ENCODE results near the gene TASOR2. TPM values are rescaled to one million over a fixed set of nuclear protein-coding genes. Genes with fewer than 3 reads are reported as not detected.

Gene TASOR2
- total and polyA plus RNA-seq, 9 of the 15 experiments (the other 6 are each of a cell fraction or from before 2014, with no cell fraction given) = 12.7 to 75.3 (median 52.3) TPM

- TF ChIP-seq THAP12 (CRISPR knock-in tag; IDR thresholded peaks at IDR 0.05) (peak; percentile 69; the same call in 1 of the 2 replicates), ATF3 (IDR thresholded peaks at IDR 0.05) (peak; percentile 68), ATF3 (CRISPR knock-in tag; conservative IDR thresholded peaks at IDR 0.05) (peak; percentile 77; the same call in 1 of the 2 replicates), CHD1 (IDR thresholded peaks at IDR 0.05; ENCODE audit: low read length) (peak; percentile 87), ZBTB33 (CRISPR knock-in tag; IDR thresholded peaks at IDR 0.05) (no peak), SIN3A (IDR thresholded peaks at IDR 0.05; ENCODE audit: borderline replicate concordance in 2 of 2, control insufficient read depth in 1 of 2, low read depth in 2 of 2, low read length in 2 of 2) (peak; percentile 52 to 83; a peak in 2 of 4 replicates), HNRNPLL (IDR thresholded peaks at IDR 0.05; ENCODE audit: low read depth, low read length, poor library complexity, severe bottlenecking) (peak; percentile 85), TCF3 (CRISPR knock-in tag; IDR thresholded peaks at IDR 0.05) (peak; percentile 25; the same call in 1 of the 2 replicates), EP400 (IDR thresholded peaks at IDR 0.05) (peak; percentile 44; the same call in 1 of the 2 replicates), ILF3 (IDR thresholded peaks at IDR 0.05; ENCODE audit: borderline replicate concordance) (peak; percentile 22; the same call in 1 of the 2 replicates), ZNF140 (CRISPR knock-in tag; IDR thresholded peaks at IDR 0.05) (no peak), KLF13 (tag; IDR thresholded peaks at IDR 0.05; ENCODE audit: borderline replicate concordance, low read depth) (no peak)
These were observed 529 bp downstream of the TASOR2 start (continued) for GRCh38 chr10:5684971-5685763.

Measured in K562 (cell line).